Chondrocyte (in vitro differentiated cells): Measurements from ENCODE around the gene ZNF474. TPM values are rescaled to one million over a fixed set of nuclear protein-coding genes. Genes with fewer than 3 reads are reported as not detected.

Experiments used
- DNase-seq: peaks from one replicate; pipeline ENCODE4 v3.0.0; 2021; ENCODE audit warnings: mixed read lengths, low spot score
- H3K27ac Mint-ChIP-seq: one replicate; pipeline ENCODE4 v1.8.0; 2021; ENCODE audit warnings: mild to moderate bottlenecking, moderate library complexity, mixed read lengths; ENCODE audit not compliant: unreplicated experiment
- H3K27me3 Mint-ChIP-seq: 2 replicates; pipeline ENCODE4 v1.8.0; 2021; ENCODE audit warnings: low read depth, mixed read lengths
- H3K36me3 Mint-ChIP-seq: 2 replicates; pipeline ENCODE4 v1.8.0; 2021; ENCODE audit warnings: low read depth, mixed read lengths
- H3K4me1 Mint-ChIP-seq: 2 replicates; pipeline ENCODE4 v1.8.0; 2021; ENCODE audit warnings: low read depth, mild to moderate bottlenecking, mixed read lengths
- H3K4me3 Mint-ChIP-seq: one replicate; pipeline ENCODE4 v1.8.0; 2021; ENCODE audit warnings: mild to moderate bottlenecking, moderate library complexity, mixed read lengths; ENCODE audit not compliant: unreplicated experiment
- H3K9me3 Mint-ChIP-seq: 2 replicates; pipeline ENCODE4 v1.8.0; 2021; ENCODE audit warnings: low read depth, mixed read lengths
- total RNA-seq: library from RNA; stranded (reverse); gene quantifications from 3 replicates; pipeline ENCODE4 v1.2.1, GENCODE V29; 2021
- TF ChIP-seq, protein P1 (sequence below): fragments of 200-600 bp; sonication (generic); IDR thresholded peaks from 2 replicates; pipeline ENCODE4 v1.5.0; 2021; ENCODE audit warnings: antibody characterized with exemption, mild to moderate bottlenecking, moderate library complexity

Gene ZNF474
- total RNA-seq, 1 donor from 2014 or later: 0.25 TPM

DNA sequence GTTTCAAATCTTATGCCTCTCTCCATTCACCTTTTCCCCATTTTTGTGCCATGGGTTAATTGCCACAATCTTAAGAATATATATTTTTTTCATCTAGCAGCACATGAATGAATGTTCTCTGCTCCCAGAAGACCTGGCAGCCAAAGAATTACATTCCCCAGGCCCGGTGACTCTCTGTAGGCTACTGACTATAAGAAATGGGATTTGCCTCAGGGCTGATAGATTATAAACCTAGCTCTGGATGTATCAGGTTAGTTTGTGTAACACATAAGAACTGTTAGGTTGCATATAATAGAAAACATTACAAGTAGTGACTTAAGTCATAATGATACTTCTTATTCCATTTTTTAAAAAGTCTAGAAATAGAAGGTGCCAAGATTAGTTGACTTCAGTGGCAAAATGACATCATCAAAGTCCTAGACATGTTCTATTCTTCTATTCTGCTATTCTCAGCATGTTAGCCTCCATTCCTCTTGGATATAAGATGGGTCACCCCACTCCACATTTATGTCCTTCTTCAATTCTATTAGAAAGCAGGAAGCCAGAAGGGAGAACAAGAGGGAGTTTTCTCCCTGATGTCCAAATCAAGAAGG lies 10.9 kb upstream of the ZNF474 start:
- TF ChIP-seq, protein P1, sequence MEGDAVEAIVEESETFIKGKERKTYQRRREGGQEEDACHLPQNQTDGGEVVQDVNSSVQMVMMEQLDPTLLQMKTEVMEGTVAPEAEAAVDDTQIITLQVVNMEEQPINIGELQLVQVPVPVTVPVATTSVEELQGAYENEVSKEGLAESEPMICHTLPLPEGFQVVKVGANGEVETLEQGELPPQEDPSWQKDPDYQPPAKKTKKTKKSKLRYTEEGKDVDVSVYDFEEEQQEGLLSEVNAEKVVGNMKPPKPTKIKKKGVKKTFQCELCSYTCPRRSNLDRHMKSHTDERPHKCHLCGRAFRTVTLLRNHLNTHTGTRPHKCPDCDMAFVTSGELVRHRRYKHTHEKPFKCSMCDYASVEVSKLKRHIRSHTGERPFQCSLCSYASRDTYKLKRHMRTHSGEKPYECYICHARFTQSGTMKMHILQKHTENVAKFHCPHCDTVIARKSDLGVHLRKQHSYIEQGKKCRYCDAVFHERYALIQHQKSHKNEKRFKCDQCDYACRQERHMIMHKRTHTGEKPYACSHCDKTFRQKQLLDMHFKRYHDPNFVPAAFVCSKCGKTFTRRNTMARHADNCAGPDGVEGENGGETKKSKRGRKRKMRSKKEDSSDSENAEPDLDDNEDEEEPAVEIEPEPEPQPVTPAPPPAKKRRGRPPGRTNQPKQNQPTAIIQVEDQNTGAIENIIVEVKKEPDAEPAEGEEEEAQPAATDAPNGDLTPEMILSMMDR: no peak
- Mint-ChIP-seq H3K4me1 (peaks cover 14% of the 10 kb centered on the region), H3K27me3 (no peaks in the 10 kb centered on the region), H3K36me3 (no peaks in the 10 kb centered on the region), H3K4me3 (no peak overlapping the region), H3K9me3 (no peaks in the 10 kb centered on the region), H3K27ac (no peak overlapping the region)
- no peak for DNase-seq

DNA sequence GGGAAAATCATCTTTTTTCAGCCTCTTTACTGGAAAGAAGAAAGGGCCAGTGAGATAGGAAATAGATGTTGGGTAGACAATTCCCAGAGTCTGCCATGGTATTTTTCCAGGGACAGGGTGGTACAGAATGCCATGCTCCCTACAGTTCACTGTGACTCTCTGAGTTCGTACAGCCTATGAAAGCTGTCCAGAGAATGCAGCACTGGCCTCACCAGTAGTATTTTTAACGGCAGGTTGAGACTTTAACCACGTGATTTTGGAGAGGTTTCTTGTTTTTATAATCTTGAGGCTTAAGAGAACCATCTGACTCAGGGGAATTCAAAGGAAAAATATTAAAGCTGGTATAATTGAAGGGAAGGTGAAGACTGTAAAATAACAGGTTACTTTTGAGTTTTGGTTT lies 10.1 kb upstream of the ZNF474 start:
- no peaks in the 10 kb centered on the region for H3K27me3 Mint-ChIP-seq
- no peaks in the 10 kb centered on the region for H3K9me3 Mint-ChIP-seq
- no peak overlapping the region for H3K4me3 Mint-ChIP-seq
- H3K27ac Mint-ChIP-seq: no peak overlapping the region
- H3K36me3 Mint-ChIP-seq: no peaks in the 10 kb centered on the region
- H3K4me1 Mint-ChIP-seq: peaks cover 14% of the 10 kb centered on the region
- DNase-seq: no peak
- TF ChIP-seq, protein P1: no peak

DNA sequence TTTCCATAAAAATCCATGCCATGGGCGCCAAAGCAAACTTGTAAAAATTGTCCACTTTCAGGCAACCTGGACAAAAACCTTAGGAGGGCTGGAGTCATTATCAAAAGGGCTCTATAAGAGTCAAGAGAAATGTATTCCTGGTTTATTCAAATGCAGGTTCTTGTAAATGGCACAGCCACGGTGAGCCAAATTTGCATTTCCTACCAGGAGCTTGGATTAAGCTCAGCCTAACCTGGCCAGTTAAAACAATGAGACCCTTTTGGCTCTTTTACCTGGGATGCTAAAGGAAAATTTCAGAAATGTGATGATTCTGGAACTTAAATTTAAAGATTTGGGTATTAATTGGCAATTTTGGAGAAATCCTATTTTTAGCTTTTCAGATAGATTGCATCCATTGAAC lies 8.9 kb upstream of the ZNF474 start:
- Mint-ChIP-seq H3K4me1 (peaks cover 18% of the 10 kb centered on the region), H3K4me3 (no peak overlapping the region), H3K27me3 (no peaks in the 10 kb centered on the region), H3K9me3 (no peaks in the 10 kb centered on the region), H3K27ac (no peak overlapping the region), H3K36me3 (no peaks in the 10 kb centered on the region)
- TF ChIP-seq, protein P1: no peak
- DNase-seq: no peak

DNA sequence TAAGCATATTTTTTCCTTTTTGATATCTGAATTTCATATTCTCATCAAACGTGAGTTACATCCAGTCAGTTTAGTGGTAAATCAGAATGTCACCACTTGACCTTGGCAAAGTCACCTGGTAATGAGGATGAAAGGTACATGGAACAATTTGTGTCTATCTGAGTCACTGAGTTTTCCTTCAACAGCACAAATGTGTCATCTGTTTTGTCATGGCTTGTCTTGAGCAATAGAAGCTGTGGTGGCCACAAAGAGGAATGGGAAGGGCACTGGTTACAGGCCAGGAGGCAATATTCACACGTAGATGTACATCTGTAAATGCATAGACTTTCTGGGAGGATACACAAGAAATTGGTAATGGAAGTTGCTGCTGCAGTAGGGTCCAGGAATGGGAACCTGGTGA lies 8.4 kb upstream of the ZNF474 start:
- no peaks in the 10 kb centered on the region for H3K36me3 Mint-ChIP-seq
- H3K9me3 Mint-ChIP-seq: no peaks in the 10 kb centered on the region
- TF ChIP-seq, protein P1: no peak
- no peak for DNase-seq
- no peak overlapping the region for H3K4me3 Mint-ChIP-seq
- no peak overlapping the region for H3K27ac Mint-ChIP-seq
- H3K4me1 Mint-ChIP-seq: peaks cover 23% of the 10 kb centered on the region
- no peaks in the 10 kb centered on the region for H3K27me3 Mint-ChIP-seq

DNA sequence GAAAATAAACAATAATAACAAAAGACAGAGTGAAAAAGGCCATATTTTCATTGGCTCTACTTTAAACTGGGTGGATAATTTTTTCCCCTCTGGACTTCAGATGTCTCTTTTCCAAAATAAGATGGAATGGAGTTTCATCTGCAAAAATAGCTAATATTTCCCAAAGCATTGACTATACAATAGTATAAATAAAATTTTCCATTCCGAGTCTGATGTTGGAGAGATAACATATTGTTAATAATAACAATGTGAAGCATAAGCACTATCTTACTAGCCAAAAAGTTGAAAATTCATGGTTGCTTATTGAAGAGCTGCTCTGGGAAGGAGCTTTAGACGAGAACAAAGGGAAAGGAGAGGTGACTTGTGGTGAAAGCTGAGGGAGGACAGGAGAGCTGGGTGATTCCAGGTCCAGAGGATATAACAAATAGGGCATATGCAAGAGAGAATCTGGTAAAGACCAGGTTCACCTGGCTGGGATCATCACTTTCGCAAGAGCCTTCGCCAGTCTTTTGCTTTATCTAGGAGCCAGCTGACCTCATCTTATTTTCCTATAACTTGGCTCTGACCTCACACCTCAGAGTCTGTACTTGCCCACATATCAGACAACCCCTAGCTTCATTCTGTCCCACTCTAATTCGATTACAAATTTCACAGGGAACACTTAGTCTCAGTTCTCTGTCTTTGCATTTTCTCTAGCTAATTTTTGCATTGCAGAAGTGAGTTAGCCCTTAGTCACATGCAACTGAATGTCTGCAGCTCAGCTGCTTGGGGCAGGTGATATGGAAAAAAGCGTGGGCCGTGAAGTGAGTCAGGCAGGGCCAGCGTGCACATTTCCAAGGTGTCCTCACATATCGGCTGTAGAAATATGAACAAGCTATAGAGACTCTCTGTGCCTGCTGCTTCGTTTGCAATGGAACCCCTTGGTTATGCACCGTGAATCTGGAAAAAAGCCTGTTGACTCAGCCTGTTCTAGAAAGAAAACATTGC lies 7.6 kb upstream of the ZNF474 start:
- H3K27ac Mint-ChIP-seq: no peak overlapping the region
- TF ChIP-seq, protein P1: no peak

More for the DNA sequence above, 7.6 kb upstream of the ZNF474 start:
- Mint-ChIP-seq H3K4me1 (peaks cover 31% of the 10 kb centered on the region), H3K9me3 (no peaks in the 10 kb centered on the region), H3K27me3 (no peaks in the 10 kb centered on the region), H3K36me3 (no peaks in the 10 kb centered on the region), H3K4me3 (no peak overlapping the region)
- DNase-seq: no peak
